HK-2 (cell line): ENCODE results near the gene TBC1D24.

Experiments used
- DNase-seq: peaks from one replicate; pipeline ENCODE4 v3.0.0-alpha.2; 2018; ENCODE audit not compliant: unreplicated experiment

Gene TBC1D24

DNA sequence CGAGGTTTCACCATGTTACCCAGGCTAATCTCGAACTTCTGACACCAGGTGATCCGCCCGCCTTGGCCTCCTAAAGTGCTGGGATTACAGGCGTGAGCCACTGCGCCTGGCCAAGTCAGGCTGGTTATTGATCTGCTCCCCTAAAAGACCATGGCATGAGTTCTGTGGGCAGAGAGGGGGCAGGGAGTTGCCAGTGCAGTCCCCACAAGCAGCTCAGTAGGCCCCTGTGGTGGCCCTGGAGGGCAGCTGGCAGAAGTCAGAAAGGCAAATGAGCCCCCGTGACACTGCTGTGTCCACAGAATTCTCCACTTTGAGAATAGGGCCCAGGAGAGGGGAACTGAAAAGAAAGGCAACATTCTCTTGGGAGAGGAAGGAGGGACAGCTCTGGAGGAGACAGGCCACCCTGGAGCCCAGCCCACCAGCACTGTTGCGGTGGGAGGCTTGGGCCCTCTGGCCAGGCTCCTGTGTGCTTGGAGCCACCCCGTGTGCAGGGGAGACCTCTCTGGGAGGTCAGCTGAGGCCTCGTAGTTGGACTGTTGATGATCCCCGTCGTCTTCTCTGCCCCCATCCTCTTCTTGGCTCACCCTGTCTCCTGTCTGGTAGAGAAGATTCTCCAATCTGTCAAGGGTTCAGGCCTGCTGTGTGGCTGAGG lies 43.2 kb downstream of the TBC1D24 start:
- no peak for DNase-seq

DNA sequence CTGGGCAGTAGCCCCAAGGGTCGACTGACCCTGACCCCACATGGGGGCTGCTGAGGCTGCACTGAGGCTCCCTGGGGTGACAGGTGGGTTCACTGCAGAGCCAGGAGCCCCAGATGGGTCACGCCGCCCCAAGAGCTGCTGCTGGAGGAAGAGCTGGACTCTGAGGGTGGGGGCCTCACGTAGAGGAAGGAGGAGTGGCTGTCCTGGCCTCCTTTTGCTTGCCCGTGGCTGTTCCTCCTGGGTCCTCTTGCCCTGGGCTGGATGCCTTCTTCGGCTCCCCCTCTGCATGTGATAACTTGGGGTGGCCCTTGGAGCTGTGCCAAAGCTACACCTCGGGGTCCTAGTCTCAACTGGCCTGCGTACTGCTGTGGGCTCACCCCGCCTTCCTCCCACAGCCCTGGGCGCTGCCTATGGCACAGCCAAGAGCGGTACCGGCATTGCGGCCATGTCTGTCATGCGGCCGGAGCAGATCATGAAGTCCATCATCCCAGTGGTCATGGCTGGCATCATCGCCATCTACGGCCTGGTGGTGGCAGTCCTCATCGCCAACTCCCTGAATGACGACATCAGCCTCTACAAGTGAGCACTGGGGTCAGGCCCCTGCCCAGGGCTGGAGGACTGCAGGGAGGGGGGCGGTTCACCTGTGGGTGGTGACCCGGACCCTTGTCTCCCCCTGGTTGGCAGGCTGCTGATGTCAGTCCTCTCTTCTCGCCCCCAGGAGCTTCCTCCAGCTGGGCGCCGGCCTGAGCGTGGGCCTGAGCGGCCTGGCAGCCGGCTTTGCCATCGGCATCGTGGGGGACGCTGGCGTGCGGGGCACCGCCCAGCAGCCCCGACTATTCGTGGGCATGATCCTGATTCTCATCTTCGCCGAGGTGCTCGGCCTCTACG lies 44.1 kb downstream of the TBC1D24 start:
- DNase-seq, result no peak

DNA sequence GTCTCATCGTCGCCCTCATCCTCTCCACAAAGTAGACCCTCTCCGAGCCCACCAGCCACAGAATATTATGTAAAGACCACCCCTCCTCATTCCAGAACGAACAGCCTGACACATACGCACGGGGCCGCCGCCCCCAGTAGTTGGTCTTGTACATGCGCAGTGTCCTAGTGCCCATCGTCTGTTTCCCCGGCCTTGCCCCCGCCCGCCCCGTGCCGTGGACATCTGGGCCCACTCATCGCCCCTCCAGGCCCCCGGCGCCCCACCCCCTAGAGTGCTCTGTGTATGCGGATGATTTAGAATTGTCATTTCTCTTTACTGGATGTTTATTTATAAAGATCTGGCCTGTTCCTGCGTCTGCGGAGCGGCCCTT lies 44.8 kb downstream of the TBC1D24 start:
- no peak for DNase-seq

DNA sequence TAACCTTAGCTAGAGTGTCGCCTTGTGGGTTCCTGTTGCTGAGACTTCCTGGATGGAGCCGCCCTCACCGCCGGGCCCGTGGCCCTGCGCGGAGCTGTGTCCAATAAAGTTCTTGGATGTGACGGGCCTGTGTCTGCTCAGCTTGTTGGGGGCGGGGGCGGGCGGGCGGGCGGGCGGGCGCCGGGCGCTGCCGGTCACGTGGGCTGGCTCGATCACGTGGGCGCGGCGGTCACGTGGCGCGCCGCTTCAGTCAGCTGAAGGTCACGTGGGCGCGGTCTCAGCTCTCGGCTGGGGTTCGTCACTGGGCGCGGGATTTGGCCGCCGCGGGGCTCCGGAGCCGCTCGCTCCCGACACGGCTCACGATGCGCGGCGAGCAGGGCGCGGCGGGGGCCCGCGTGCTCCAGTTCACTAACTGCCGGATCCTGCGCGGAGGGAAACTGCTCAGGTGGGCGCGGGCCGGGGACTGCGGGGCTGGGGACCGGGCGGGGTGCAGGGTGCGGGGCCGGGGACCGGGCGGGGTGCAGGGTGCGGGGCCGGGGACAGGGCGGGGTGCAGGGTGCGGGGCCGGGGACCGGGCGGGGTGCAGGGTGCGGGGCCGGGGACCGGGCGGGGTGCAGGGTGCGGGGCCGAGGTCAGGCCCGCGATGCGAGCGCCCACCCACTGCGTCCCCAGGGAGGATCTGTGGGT lies 45.3 kb downstream of the TBC1D24 start, which contains the start of gene AMDHD2:
Gene AMDHD2 (plus strand): TSS at position 275 of the 687 bp plus-strand sequence. CDS start 88 bp downstream, at position 363.
- DNase-seq, result peak; percentile 84

DNA sequence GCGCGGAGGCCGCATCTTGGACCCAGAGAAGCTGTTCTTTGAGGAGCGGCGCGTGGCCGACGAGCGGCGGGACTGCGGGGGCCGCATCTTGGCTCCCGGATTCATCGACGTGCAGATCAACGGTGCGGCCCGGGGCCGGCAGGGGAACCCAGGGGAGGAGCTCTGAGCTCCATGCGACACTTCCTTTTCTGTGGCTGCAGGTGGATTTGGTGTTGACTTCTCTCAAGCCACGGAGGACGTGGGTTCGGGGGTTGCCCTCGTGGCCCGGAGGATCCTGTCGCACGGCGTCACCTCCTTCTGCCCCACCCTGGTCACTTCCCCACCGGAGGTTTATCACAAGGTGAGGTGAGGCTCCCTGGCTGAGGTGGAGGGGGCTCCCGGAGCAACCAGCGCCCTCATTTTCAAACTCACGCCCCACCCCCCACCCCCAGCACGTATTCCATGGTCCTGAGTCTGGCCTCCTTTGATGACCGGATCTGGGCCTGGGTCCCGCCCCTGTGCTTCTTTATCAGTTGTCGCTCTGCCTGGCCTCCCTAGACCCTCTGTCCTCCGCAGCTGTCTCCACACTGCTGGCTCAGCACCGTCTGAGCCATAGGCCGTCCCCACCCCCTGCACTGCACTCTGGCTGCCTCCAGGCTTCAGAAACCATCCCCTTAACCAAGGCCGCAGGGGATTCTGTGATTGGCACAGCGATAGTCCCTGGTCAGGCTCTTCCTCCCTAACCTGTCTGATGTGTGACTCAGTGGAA lies 46.0 kb downstream of the TBC1D24 start:
- no peak for DNase-seq

DNA sequence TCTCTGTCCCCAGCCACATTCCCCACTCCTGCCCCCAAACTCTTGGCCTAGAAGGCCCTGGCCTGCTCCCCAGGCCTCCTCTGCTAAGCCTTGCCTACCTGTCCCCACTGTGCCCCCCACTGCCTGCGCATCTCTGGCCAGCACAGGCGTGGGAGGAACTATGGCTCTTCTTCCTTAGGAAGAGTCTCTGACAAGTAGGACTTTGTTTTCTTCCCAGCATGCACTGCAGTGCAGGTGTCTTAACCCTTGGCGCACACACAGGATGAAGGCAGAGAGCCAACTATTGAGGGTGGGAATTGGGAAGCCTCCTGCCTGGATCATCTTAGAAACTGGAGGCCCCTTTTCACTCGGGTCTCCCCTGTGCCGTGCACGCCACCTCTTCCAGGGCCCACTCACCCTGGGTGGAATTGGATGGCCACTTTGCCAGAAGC lies 48.9 kb downstream of the TBC1D24 start:
- no peak for DNase-seq

DNA sequence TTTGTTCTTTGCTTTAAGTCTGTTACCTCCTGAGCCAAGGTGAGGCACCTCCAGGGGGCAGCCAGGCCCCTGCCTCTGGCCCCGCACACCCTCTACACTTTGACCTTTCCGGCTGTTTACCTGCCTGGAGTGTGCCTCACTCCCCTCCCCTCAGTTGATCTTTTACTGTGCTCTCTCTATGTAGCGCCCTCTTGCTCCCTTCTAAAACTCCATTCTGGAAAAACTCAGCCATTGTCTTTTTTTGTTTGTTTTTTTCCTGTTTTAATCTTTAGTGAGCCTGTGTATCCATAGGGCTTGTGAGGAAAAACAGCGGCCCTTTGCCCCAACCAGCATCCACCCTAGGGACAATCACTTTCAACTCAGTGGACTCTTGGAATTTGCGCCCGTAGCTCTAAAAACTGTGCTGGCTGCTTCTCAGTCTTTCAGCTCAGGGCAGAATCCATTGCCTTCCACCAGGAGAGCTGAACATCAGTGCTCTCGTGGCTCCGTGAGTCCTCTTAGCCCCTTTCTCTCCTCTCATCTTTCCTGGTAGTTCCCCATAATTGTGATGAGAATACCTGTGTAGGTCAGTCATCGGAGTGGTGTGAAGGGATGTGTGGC lies 49.5 kb downstream of the TBC1D24 start:
- no peak for DNase-seq

DNA sequence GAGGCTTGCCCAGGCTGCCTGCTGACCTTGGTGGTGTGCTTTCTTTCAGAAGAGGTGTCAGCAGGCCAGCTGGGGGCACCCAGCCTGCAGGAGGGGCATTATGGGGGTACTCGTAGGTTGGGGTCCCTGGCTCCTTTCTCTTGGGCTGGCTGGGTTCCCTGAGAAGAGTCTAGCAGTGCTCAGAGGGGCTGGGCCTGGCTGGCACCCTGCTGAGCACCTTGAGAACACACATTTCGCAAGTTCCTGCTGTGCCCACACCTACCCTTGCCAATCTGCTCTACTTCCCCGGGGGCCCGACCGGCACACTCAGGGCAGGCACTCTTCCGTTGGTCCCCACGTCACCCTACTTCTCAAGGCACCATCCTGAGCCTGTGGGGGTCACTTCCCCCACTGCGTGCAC lies 51.2 kb downstream of the TBC1D24 start:
- no peak for DNase-seq

DNA sequence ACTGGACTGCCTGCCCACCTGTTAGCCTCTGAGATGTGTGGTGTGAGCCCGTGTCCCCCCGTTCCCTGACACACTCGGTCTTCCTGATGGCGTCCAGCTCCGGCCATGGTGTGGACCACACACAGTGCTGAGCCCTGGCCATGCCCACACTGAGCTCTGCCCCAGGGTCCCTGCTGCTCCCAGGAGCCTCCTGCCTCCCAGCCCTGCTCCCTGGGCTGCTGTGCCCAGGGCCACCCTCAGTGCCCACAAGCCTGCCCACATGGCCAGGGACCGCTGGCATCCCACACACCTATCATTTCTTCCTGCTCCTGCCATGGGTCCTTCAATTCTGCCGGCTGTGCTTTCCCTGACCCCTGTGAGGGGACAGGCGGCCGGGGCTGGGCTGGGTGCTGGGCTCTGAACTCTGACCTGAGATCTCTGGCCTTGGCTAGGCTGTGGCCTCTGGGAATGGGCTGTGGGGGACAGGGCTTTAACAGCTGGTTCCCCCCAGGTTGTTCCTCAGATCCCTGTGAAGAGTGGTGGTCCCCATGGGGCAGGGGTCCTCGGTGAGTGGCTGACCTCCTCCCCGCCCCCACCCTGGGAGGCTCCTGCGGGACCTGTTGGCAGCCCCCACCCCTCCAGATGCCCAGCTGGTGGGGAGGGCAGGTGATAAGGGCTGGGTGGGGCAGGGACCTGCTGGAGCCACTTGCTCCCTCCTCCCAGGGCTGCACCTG lies 52.3 kb downstream of the TBC1D24 start:
- DNase-seq, result no peak

DNA sequence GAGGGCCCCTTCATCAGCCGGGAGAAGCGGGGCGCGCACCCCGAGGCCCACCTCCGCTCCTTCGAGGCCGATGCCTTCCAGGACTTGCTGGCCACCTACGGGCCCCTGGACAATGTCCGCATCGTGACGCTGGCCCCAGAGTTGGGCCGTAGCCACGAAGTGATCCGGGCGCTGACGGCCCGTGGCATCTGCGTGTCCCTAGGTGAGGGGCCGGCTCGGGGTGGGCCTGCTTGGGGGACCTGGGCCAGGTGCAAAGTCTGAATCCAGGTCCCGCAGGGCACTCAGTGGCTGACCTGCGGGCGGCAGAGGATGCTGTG lies 52.8 kb downstream of the TBC1D24 start:
- no peak for DNase-seq

DNA sequence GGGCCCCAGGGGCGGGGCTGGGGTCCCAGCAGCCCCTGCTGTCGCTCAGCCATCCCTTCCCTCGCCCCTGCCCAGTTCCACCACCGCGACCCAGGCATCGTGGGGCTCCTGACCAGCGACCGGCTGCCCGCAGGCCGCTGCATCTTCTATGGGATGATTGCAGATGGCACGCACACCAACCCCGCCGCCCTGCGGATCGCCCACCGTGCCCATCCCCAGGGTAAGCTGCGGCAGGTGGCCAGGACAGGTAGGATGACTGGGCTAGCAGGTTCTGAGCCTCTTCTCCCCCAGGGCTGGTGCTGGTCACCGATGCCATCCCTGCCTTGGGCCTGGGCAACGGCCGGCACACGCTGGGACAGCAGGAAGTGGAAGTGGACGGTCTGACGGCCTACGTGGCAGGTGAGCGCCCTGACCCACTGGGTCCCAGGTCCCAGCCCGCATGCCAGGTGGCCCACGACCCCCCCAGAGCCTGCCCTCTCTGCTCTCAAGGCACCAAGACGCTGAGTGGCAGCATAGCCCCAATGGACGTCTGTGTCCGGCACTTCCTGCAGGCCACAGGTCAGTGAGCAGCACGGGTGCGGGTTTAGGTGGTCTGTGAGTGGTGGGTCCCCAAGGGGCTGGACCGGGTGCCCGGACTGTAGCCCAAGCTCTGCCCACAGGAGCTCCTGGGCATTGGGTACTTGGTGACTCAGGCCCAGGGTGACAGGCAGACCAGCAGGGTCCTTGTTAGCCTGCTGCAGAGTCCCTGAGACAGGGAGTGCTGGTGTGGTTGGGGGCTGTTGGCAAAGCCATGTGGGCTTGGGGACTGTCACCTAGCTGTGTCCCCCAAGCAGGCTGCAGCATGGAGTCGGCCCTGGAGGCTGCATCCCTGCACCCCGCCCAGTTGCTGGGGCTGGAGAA lies 53.5 kb downstream of the TBC1D24 start:
- DNase-seq, result no peak

DNA sequence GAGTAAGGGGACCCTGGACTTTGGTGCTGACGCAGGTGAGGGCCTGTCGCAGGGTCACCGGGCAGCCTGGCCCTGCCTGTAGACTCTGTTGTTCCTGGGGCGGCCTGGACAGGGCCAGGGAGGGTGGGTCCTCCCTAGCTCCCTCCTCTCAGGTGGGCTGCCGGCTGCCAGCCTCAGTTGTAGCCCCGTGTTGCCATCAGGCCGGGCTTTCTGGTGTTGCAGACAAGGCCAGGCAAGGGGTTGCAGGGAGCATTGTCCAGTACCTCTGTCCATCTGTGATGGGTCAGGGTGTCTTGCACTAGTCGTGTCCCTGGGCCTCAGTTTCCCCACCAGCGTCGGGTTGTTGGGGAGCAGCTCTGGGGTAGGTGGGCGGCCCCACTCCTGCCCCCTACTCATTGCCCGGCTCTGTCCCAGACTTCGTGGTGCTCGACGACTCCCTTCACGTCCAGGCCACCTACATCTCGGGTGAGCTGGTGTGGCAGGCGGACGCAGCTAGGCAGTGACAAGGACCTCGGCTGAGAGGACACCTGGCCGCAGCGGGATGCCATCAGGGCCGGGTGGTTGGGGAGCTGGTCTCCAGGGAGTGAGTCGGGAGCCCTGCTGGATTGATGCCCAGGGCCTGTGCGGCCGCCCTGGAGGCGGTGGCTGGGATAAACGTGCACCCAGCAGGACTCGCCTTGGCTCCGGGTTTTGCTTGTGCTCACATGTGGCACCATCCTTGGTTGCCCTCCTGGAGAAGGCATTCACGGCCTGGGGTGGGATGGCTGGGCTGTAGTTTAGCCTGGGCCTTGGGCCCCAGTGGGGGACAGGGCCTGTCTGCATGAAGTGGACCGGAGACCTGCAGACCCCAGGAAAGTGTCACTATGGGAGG lies 54.4 kb downstream of the TBC1D24 start:
- DNase-seq, result no peak

DNA sequence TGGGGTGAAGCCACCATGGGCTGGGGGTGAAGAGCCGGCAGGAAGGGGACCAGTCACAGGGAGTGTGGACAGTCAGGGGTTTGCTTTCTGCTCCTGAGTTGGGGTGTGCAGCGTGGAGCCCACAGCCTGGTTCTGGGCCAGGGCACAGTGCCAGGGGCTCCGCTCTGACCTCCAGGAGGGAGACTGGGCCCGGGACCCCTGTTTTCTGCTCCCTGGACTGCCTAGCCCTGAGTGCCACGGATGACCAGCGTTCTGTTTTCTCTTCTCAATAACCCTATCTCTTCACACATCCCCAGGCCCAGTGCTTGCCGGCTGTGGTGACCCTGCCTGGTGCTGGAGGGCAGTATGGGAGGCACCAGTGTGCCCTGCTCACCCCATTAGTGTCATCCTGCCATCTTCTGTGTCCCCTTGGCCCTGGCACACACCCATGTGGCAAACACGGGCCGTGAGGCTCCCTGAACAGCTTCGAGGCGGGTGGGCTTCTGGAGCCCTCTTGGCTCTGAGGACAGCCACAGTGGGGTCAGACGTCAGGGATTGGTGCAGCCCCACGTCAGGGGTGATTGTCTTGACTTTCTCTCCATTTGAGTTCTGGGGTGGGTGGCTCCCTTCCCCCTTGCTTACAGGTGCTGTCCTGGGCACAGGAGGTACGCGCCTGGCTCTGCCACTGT lies 55.2 kb downstream of the TBC1D24 start:
- no peak for DNase-seq

DNA sequence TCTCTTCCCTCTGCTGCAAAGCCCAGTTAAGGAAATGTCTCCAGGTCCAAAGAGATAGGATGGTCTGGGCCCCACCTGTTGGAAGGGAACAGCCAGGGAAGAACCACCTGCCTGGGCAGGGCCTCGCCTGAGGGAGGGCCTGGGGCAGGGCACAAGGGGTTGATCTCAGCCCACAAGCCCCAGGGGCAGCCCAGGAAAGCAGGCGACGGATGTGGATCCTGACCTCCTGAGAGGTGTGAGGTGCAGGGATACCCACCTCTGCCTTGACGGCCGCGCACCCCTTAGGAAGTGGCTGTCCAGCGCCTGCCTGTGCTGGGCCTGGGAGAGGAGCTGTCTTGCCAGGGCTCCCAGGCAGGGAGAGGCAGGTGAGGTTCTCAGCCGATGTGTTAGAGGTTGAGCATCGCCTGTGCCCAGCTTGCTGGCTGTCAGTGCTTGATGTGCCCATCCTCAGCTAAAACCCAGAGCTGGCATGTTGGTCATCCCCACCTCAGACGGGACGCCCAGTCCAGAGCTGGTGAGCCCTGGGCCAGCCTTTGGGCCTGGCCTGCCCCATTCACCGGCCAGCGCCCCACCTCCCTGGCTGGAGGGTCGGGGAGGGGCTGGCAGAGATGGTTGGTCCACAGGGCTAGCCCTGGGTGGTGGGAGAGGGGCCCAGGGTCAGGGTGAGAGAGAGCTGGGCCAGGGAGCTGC lies 55.8 kb downstream of the TBC1D24 start:
- DNase-seq, result no peak

DNA sequence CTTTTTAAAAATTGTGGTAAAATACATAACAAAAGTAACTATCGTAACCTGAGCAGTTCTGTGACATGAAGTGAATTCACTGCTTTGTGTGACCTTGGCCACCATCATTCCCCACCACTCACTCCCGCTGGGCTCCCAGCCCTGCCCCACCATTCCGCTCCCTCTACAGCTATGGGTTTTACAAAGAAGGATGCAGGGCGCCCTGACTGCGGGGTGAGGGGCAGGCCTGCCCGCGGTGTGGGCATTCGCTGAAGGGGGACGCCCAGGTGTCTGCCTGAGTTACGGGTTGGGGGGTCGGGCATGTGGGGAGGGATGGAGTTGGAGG lies 56.4 kb downstream of the TBC1D24 start, which contains the start of gene CEMP1:
Gene CEMP1 (minus strand): TSS at position 38 of the 325 bp plus-strand sequence. CDS start 335 bp downstream, outside the sequence.
- DNase-seq, result no peak

DNA sequence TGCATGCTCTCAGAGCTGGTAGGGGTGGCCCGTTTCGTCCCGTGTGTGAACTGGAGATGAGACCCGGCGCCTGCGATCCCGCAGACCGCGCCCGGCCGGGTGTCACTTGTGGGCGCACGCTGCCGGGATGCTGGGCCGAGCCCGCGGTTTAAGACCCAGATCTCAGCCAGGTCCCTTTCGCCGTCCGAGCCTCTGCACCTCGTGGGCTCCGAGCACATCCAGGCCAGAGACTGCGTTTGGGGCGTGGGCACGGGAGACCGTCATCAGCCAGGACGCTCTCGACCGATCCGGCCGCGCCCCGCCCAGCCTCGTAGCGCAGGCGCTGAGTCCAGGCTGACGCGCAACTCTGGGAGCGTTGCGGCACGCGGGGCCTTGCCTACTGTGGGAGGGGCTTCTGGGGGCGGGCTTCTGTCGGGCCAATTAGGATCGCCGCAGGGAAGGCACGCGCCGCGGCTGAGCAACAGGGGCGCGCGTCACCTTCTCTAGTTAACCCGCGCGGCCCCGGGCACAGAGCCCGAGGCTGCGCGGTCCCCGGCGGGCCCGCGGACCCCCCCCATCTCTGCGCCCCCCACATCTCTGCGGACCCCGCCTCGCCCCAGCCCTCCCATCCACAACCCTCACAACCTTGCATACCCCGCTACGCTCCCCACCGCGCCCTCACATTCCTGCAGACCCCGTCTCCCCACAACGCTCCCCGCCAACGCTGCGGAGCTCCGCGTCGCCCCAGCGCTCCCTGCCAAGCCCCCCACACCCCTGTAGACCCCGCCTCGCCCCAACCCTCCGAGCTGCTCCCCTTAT lies 57.0 kb downstream of the TBC1D24 start:
- DNase-seq, result peak; percentile 92
